Astrocyte of the cerebellum (primary cell): ENCODE data around the gene VMP1.

Experiments used
- DNase-seq: peaks from one replicate; pipeline ENCODE4 v3.0.0-alpha.2; 2011; ENCODE audit warnings: low read depth
- H3K4me3 ChIP-seq: 2 replicates; pipeline ENCODE4 v1.5.1; 2011; ENCODE audit warnings: mild to moderate bottlenecking, low read depth, low read length, moderate library complexity
- in situ Hi-C: cut with HindIII; loops from 2 replicates; pipeline ENCODE4 v1.10.0; 2017; ENCODE audit warnings: low sequenced_read_pairs
- TF ChIP-seq, protein P1 (sequence below): IDR thresholded peaks from 2 replicates; pipeline ENCODE4 v1.5.1; 2012; ENCODE audit warnings: low read length, low read depth, moderate library complexity, mild to moderate bottlenecking; ENCODE audit errors: missing control alignments

Gene VMP1

DNA sequence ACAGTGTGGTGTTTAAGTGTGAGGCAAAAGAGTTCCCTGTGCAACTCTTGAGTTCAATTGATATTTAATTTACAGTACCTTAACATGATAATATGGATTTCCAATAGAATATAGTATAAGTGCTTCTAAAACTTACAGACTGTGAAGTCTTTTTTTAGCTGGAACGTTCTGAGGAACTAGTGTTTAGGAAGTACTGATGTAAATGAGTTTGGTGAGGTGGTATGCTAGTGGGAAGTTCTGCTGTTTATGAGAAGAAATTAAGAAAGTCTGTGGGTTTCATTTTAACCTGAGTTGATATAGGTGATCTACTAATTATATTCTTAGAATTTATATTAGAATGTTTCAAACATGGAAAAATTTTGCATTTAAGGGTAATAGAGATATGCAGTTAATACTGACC is 32.2 kb upstream of the VMP1 start:
- DNase-seq: no peak
- in situ Hi-C loops: no loop called here
- H3K4me3 ChIP-seq: no peak overlapping the region
- TF ChIP-seq, protein P1, sequence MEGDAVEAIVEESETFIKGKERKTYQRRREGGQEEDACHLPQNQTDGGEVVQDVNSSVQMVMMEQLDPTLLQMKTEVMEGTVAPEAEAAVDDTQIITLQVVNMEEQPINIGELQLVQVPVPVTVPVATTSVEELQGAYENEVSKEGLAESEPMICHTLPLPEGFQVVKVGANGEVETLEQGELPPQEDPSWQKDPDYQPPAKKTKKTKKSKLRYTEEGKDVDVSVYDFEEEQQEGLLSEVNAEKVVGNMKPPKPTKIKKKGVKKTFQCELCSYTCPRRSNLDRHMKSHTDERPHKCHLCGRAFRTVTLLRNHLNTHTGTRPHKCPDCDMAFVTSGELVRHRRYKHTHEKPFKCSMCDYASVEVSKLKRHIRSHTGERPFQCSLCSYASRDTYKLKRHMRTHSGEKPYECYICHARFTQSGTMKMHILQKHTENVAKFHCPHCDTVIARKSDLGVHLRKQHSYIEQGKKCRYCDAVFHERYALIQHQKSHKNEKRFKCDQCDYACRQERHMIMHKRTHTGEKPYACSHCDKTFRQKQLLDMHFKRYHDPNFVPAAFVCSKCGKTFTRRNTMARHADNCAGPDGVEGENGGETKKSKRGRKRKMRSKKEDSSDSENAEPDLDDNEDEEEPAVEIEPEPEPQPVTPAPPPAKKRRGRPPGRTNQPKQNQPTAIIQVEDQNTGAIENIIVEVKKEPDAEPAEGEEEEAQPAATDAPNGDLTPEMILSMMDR: no peak

DNA sequence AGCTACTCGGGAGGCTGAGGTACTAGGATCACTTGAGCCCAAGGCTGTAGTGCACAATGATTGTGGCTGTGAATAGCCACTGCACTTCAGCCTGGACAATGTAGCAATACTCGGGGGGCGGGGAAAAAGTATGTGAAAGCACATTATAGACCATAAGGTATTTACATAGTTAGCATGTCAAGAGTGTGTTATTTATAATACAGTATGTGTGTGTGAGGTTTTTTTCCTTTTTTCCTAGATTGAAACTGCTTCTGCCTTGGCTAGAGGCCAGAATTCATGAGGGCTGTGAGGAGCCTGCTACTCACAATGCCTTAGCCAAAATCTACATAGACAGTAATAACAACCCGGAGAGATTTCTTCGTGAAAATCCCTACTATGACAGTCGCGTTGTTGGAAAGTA is 30.7 kb upstream of the VMP1 start:
- DNase-seq: no peak

DNA sequence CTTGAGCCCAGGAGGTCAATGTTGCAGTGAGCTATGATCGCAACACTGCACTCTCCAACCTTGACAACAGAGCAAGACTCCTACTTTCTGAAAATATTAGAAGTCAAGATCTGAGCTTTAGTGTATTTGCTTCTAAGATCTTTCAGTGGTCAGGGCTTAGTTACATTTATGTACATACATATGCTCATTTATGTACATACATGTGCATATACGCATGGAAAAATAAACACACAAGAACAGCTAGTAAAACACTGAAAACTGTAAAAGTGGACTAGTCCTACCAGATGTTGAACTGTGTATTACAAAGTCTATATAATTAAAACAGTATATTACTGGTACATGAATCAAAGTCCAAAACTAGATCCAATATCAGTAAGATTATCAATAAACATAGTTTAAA is 28.5 kb upstream of the VMP1 start:
- no peak overlapping the region for H3K4me3 ChIP-seq
- in situ Hi-C loops: no loop called here
- DNase-seq: no peak
- TF ChIP-seq, protein P1: no peak

More for the DNA sequence above, 30.7 kb upstream of the VMP1 start:
- in situ Hi-C loops: no loop called here
- TF ChIP-seq, protein P1: no peak
- no peak overlapping the region for H3K4me3 ChIP-seq

DNA sequence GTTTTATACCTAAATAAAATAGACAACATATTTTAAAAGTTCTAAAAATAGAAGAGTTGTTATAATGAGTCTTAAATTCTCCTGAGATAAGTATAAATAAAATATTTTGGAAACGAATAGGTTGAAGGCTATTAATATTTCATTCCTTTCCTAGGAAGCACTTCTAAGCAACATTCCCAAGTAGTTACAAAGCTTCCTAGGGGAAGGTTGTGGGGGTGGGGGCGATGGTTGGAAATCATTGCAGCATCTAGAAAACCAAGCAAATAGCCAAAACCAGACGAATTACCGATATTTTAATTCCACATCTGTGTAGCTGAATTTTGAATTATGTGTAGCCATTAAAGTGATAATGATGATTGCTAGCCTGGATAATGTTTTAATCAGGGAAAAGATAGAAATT is 27.1 kb upstream of the VMP1 start:
- TF ChIP-seq, protein P1: no peak
- no peak overlapping the region for H3K4me3 ChIP-seq
- DNase-seq: no peak
- in situ Hi-C loops: no loop called here

DNA sequence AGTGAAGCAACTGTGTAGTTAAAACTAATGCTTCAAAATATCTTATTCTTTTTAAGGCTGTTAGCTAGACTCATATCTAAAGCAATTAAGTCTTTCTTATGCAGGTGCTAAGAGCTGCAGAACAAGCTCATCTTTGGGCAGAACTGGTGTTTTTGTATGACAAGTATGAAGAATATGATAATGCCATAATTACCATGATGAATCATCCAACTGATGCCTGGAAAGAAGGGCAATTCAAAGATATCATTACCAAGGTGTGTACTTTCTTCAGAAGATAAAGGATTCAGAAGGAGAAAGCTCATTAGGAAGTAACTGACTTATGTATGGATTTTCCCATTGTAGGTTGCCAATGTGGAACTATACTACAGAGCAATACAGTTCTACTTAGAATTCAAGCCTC is 24.2 kb upstream of the VMP1 start:
- TF ChIP-seq, protein P1: no peak
- in situ Hi-C loops: no loop called here
- DNase-seq: no peak
- no peak overlapping the region for H3K4me3 ChIP-seq

DNA sequence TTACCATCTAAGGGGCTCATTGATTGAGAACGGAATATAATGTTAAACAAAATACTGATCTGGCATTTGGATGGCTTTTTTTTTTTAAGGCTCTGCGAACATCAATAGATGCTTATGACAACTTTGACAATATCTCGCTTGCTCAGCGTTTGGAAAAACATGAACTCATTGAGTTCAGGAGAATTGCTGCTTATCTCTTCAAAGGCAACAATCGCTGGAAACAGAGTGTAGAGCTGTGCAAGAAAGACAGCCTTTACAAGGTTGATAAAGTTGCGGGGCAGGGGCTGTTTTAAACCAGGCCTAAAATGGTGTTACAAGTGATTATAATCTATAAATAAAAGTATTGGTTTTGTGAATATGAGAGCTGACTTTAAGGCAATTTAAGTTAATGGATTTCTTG is 22.5 kb upstream of the VMP1 start:
- DNase-seq: no peak
- in situ Hi-C loops: no loop called here
- no peak overlapping the region for H3K4me3 ChIP-seq
- TF ChIP-seq, protein P1: no peak

DNA sequence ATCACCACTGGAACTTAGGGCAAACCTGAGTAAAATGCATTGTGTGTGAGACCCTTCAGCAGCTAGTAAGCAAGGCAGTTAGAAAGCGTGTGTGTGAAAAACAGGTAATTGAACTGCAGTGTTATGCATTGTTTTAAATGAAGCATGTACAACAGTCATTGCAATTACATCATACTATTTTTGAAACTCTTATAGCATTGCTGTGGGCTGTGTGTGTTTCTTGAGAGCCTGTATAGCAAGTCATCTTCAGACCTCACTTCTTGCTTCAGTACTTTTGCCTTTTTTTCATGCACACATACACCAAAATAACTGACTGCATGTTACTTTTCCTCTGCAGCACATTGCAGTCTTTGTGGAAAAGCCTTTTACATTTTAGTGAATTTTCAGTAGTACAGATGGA is 19.4 kb upstream of the VMP1 start:
- in situ Hi-C loops: no loop called here
- H3K4me3 ChIP-seq: no peak overlapping the region
- TF ChIP-seq, protein P1: no peak
- no peak for DNase-seq
